Trophoblast cell (in vitro differentiated cells and primary cell): ENCODE results near the gene G6PC3.

Experiments used
- DNase-seq, 2 donors: peaks; one replicate each; pipeline ENCODE4 v3.0.0-alpha.2; 2016
- H2AFZ ChIP-seq: 2 replicates; pipeline ENCODE4 v1.6.1; 2013; ENCODE audit warnings: low read length, moderate library complexity, mild to moderate bottlenecking; ENCODE audit not compliant: insufficient read depth, poor library complexity
- H2AK5ac ChIP-seq: 2 replicates; pipeline ENCODE4 v1.6.1; 2013; ENCODE audit warnings: mild to moderate bottlenecking, low read length
- H2BK120ac ChIP-seq: 2 replicates; pipeline ENCODE4 v1.6.1; 2013; ENCODE audit warnings: low read length, mild to moderate bottlenecking, moderate library complexity; ENCODE audit not compliant: insufficient read depth, poor library complexity
- H2BK12ac ChIP-seq: 2 replicates; pipeline ENCODE4 v1.6.1; 2013; ENCODE audit warnings: mild to moderate bottlenecking, low read length, moderate library complexity
- H2BK5ac ChIP-seq: 2 replicates; pipeline ENCODE4 v1.6.1; 2013; ENCODE audit warnings: low read length, low read depth, moderate library complexity, mild to moderate bottlenecking; ENCODE audit not compliant: poor library complexity
- H3K14ac ChIP-seq: 2 replicates; pipeline ENCODE4 v1.6.1; 2013; ENCODE audit warnings: mild to moderate bottlenecking, low read length
- H3K18ac ChIP-seq: 2 replicates; pipeline ENCODE4 v1.6.1; 2013; ENCODE audit warnings: mild to moderate bottlenecking, low read length
- H3K23ac ChIP-seq: 2 replicates; pipeline ENCODE4 v1.6.1; 2013; ENCODE audit warnings: low read length
- H3K27ac ChIP-seq: 2 replicates; pipeline ENCODE4 v1.5.1; 2013; ENCODE audit warnings: low read depth, mild to moderate bottlenecking, inconsistent platforms, low read length, moderate library complexity
- H3K27me3 ChIP-seq: 2 replicates; pipeline ENCODE4 v1.6.1; 2013; ENCODE audit warnings: inconsistent platforms, mild to moderate bottlenecking, low read length, moderate library complexity; ENCODE audit not compliant: insufficient read depth
- H3K36me3 ChIP-seq, 2 experiments: 1 replicate in 1 of 2; 2 replicates in 1 of 2; pipeline ENCODE4 v1.6.1; 2013; ENCODE audit warnings: low read length in 2 of 2, mild to moderate bottlenecking in 2 of 2, moderate library complexity in 1 of 2; ENCODE audit not compliant: insufficient read depth in 2 of 2, control insufficient read depth in 1 of 2
- H3K4ac ChIP-seq: 2 replicates; pipeline ENCODE4 v1.6.1; 2013; ENCODE audit warnings: low read depth, mild to moderate bottlenecking, low read length, moderate library complexity
- H3K4me1 ChIP-seq, 2 experiments: 1 replicate in 1 of 2; 2 replicates in 1 of 2; pipeline ENCODE4 v1.6.1; 2013; ENCODE audit warnings: low read length in 2 of 2, mild to moderate bottlenecking in 2 of 2, moderate library complexity in 1 of 2; ENCODE audit not compliant: insufficient read depth in 2 of 2, control insufficient read depth in 1 of 2
- H3K4me2 ChIP-seq: 2 replicates; pipeline ENCODE4 v1.6.1; 2013; ENCODE audit warnings: inconsistent platforms, mild to moderate bottlenecking, low read length, moderate library complexity
- H3K4me3 ChIP-seq: 2 replicates; pipeline ENCODE4 v1.5.1; 2013; ENCODE audit warnings: mild to moderate bottlenecking, low read depth, low read length, inconsistent platforms
- H3K79me1 ChIP-seq: one replicate; pipeline ENCODE4 v1.6.1; 2013; ENCODE audit warnings: low read length
- H3K79me2 ChIP-seq: 2 replicates; pipeline ENCODE4 v1.6.1; 2013; ENCODE audit warnings: low read length, mild to moderate bottlenecking; ENCODE audit not compliant: control insufficient read depth, insufficient read depth, poor library complexity
- H3K9ac ChIP-seq: 2 replicates; pipeline ENCODE4 v1.6.1; 2013; ENCODE audit warnings: mild to moderate bottlenecking, low read length
- H3K9me3 ChIP-seq: 2 replicates; pipeline ENCODE4 v1.6.1; 2013; ENCODE audit warnings: low read depth, mild to moderate bottlenecking, control low read depth, inconsistent platforms, low read length; ENCODE audit not compliant: insufficient read depth
- H4K12ac ChIP-seq: 2 replicates; pipeline ENCODE4 v1.6.1; 2013; ENCODE audit warnings: low read depth, mild to moderate bottlenecking, low read length, moderate library complexity
- H4K8ac ChIP-seq: 2 replicates; pipeline ENCODE4 v1.6.1; 2013; ENCODE audit warnings: low read depth, mild to moderate bottlenecking, low read length, moderate library complexity
- H4K91ac ChIP-seq: one replicate; pipeline ENCODE4 v1.6.1; 2013; ENCODE audit warnings: low read depth, mild to moderate bottlenecking, low read length, moderate library complexity
- WGBS: extraction: QIAGEN DNeasy Blood & Tissue Kit; methylation state at CpG from one replicate; pipeline ENCODE4 v1.1.7; 2013; ENCODE audit warnings: missing lambda C conversion rate; ENCODE audit not compliant: insufficient read length, insufficient coverage; ENCODE audit errors: extremely low coverage; 5-methylcytosine and 5-hydroxymethylcytosine counted together

G6PC3 gene

DNA sequence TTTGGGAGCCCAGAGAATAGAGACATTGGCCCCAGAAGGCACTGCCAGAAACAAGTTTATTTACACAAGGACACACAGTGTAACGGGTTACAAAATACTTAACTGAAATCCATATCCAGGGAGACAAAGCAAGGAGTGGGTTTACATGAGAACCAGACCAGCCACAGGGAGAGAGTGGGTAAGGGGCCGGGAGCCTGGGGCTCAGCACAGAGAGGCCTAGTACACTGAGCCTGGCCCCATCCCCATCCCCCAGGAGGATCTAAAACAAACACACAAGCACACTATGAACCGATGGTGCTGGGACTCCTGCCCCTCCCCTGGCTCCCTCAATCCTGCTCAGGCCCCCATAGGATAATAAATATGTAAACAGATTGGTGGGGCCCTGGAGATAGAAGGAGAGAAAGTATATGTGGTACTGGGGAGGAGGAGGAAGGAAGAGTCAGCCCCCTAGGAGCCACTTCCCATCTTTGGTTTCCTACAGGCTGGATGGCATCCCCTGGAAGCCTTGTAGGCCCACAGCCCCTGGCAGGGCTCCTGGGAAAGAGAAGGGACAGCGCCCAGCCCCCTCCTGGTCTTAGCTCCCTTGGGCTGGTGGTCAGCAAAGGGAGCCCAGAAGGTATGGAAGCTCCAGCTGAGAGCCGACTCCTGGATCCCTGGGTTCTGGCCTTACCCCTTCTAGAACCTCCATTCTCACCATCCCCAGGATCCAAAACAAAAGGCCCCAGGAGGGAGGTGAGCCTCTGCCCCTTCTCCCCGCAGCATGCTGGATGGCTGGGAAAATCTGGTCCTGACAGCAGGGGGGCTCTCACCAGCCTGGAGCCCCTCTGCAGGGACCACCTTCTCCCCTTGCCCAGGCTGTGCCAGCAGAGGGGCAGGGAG, 6.4 kb downstream of the G6PC3 start:
- Histone ChIP-seq H3K4me2 (no peak overlapping the region), H2BK5ac (no peak overlapping the region), H3K27me3 (no peaks in the 10 kb centered on the region), H3K18ac (no peak overlapping the region), H3K4ac (no peak overlapping the region), H2AK5ac (no peak overlapping the region), H3K27ac (no peak overlapping the region), H3K79me1 (no peaks in the 10 kb centered on the region), H3K9ac (no peak overlapping the region), H3K9me3 (no peaks in the 10 kb centered on the region), H2BK12ac (no peak overlapping the region), H3K79me2 (no peaks in the 10 kb centered on the region), H4K8ac (no peak overlapping the region), H2BK120ac (no peak overlapping the region), H3K14ac (no peak overlapping the region), H3K36me3 (peaks cover 62 to 65% of the 10 kb centered on the region in 2 experiments), H4K91ac (no peak overlapping the region), H3K23ac (no peak overlapping the region), H3K4me1 (peaks cover 0 to under 1% of the 10 kb centered on the region in 2 experiments), H3K4me3 (no peak overlapping the region), H2AFZ (no peak overlapping the region), H4K12ac (no peak overlapping the region)
- DNase-seq, result no peak
- WGBS, result no CpG with 5 or more reads among the region's 6 CpGs

DNA sequence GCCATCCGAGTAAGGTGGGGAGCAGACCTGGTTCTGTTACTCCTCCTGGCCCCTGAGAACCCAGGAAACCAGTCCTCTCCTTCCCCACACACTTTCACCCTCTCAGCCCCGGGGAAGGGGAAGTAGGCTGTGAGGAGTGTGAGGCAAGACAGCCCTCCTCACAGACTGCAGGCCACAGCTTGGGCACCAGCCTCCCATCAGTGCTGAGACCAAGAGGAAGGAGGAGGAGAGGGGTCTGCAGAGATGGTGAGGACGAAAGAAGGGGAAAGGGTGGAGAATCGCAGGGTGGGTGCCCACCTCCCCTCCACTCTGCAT, 7.0 kb downstream of the G6PC3 start:
- no CpG with 5 or more reads among the region's 4 CpGs for WGBS
- no peak overlapping the region for H3K4me2 ChIP-seq

DNA sequence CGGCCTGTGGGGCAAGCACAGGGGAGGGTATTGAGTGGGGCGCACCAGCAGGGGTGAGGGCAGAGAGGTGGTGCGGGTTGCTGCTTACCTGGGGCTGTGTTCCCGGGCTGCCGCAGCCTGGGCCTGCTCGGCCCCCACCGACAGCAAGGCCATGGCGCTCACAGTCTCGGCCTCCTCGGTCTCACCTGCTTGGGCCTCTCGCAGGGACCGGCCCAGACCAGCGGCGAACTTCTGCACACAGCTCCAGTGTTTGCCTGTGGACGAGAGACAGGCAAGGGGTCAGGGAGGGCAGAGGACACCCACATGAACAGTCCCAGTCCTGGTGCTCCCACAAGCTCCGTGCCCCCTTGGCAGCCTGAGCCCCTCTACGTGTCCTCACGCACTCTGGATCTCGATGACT, 7.9 kb downstream of the G6PC3 start:
- H2BK12ac ChIP-seq, result no peak overlapping the region
- no peak overlapping the region for H3K4me2 ChIP-seq
- no peak overlapping the region for H3K9ac ChIP-seq
- no peak overlapping the region for H2AK5ac ChIP-seq
- H3K18ac ChIP-seq, result no peak overlapping the region
- H2BK5ac ChIP-seq, result no peak overlapping the region
- no peaks in the 10 kb centered on the region for H3K79me2 ChIP-seq
- no peak overlapping the region for H2AFZ ChIP-seq
- H4K91ac ChIP-seq, result no peak overlapping the region
- H3K4me3 ChIP-seq, result no peak overlapping the region
- no peak overlapping the region for H3K14ac ChIP-seq
- H4K8ac ChIP-seq, result no peak overlapping the region
- H3K79me1 ChIP-seq, result no peaks in the 10 kb centered on the region
- no peaks in the 10 kb centered on the region for H3K27me3 ChIP-seq
- H3K27ac ChIP-seq, result no peak overlapping the region
- no peak overlapping the region for H3K4ac ChIP-seq
- no CpG with 5 or more reads among the region's 19 CpGs for WGBS
- H2BK120ac ChIP-seq, result no peak overlapping the region
- no peak for DNase-seq
- H3K4me1 ChIP-seq, result peaks cover 0 to 5% of the 10 kb centered on the region in 2 experiments
- H3K36me3 ChIP-seq, result peaks cover 74 to 80% of the 10 kb centered on the region in 2 experiments
- H3K23ac ChIP-seq, result no peak overlapping the region
- H4K12ac ChIP-seq, result no peak overlapping the region
- no peaks in the 10 kb centered on the region for H3K9me3 ChIP-seq

More for the DNA sequence above, 7.0 kb downstream of the G6PC3 start:
- no peak overlapping the region for H2BK120ac ChIP-seq
- H3K18ac ChIP-seq, result no peak overlapping the region
- no peak overlapping the region for H2AK5ac ChIP-seq
- H3K9me3 ChIP-seq, result no peaks in the 10 kb centered on the region
- no peak overlapping the region for H3K9ac ChIP-seq
- H3K36me3 ChIP-seq, result peaks cover 68 to 71% of the 10 kb centered on the region in 2 experiments
- H2BK12ac ChIP-seq, result no peak overlapping the region
- H4K8ac ChIP-seq, result no peak overlapping the region
- H3K27me3 ChIP-seq, result no peaks in the 10 kb centered on the region
- no peak overlapping the region for H3K23ac ChIP-seq
- no peak overlapping the region for H4K91ac ChIP-seq
- no peak overlapping the region for H3K4me3 ChIP-seq
- no peak overlapping the region for H3K27ac ChIP-seq
- no peak overlapping the region for H3K4ac ChIP-seq
- no peak overlapping the region for H2AFZ ChIP-seq
- no peaks in the 10 kb centered on the region for H3K79me1 ChIP-seq
- H3K14ac ChIP-seq, result no peak overlapping the region
- no peak overlapping the region for H2BK5ac ChIP-seq
- no peaks in the 10 kb centered on the region for H3K79me2 ChIP-seq
- H3K4me1 ChIP-seq, result peaks cover 0 to 4% of the 10 kb centered on the region in 2 experiments
- H4K12ac ChIP-seq, result no peak overlapping the region
- no peak for DNase-seq

DNA sequence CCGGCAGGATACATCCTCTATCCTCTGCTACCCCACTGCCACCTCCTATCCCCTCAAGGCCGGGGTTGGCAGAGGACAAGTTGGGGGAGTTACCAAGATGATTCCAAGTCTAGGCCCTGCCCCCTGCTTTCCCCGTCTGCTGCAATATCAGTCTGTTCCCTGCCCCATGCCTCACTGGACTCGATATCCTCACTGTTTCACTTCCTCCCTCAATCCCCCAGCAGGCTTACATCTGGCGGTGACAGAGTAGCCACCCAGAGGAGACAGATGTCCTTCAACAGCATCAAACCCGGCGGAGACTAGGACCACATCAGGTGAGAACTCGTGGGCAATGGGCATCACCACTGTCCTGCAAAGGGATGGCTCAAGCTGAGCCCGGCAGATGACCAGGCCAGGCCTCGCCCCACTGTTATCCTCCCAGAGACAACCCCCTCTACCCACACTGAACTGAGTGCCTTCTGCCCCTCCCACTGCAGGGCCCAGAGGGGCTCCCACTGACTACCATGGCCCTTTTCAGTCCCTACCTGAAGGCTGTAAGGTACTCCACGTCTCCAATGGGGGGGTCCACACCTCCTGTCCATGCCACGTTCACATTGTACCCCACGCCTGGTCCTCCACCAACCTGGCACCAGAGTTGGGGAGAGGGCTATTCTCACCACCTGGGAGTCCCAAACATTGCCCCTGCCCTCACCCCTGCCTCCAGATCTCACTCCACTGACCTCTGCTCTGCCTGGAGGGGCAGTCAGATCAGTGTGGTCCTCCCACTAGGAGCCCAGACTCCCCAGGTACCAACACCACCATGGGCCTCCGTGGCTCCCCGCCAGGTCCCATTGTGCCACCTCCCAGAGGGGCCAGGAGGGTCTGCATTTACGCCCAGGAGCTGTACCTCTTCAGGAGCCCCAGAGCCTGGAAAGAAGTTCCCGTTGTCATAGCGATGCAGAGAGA, 9.6 kb downstream of the G6PC3 start:
- Histone ChIP-seq H2AK5ac (no peak overlapping the region), H2BK5ac (no peak overlapping the region), H3K18ac (no peak overlapping the region), H3K4ac (no peak overlapping the region), H2AFZ (no peak overlapping the region), H4K91ac (no peak overlapping the region), H3K79me2 (no peaks in the 10 kb centered on the region), H2BK120ac (no peak overlapping the region), H3K4me1 (peaks cover 0 to 5% of the 10 kb centered on the region in 2 experiments), H3K36me3 (peaks cover 75 to 80% of the 10 kb centered on the region in 2 experiments), H3K27ac (no peak overlapping the region), H3K79me1 (no peaks in the 10 kb centered on the region), H3K4me2 (no peak overlapping the region), H3K27me3 (no peaks in the 10 kb centered on the region), H4K8ac (no peak overlapping the region), H3K9me3 (peaks cover 2% of the 10 kb centered on the region), H4K12ac (no peak overlapping the region), H3K23ac (no peak overlapping the region), H3K4me3 (no peak overlapping the region), H2BK12ac (no peak overlapping the region), H3K14ac (no peak overlapping the region), H3K9ac (no peak overlapping the region)
- DNase-seq, result no peak
- no CpG with 5 or more reads among the region's 18 CpGs for WGBS
